ENCODE data around the gene TNNT3.

GRCh38 chr11:1937616-1938342 is 18.3 kb downstream of the TNNT3 start:
- TF ChIP-seq SUZ12 (IDR thresholded peaks at IDR 0.05; ENCODE audit: extremely low read depth, insufficient read depth, insufficient read length) (no peak), ZNF274 (IDR thresholded peaks at IDR 0.05; ENCODE audit: low read depth, low read length) (no peak), YY1 (IDR thresholded peaks at IDR 0.05; ENCODE audit: insufficient read depth, insufficient read length) (no peak)
